ENCODE results near the gene PDE8B. TPM values are rescaled to one million over a fixed set of nuclear protein-coding genes. Genes with fewer than 3 reads are reported as not detected.
"Not testable (repeated sequence)": the region's sequence is repeated elsewhere in the genome, so short reads cannot be mapped to it uniquely, and the experiment has no call there.

Gene PDE8B
- total RNA-seq, 6 donors from 2014 or later: 5.8 to 21.9 (median 9.7) TPM

GRCh38 chr5:77463905-77464304, 253.4 kb downstream of the PDE8B start:
- Histone ChIP-seq H3K27ac (no peak overlapping the region), H3K9me3 (no peaks in the 10 kb centered on the region), H3K4me3 (no peak overlapping the region), H3K4me1 (peaks cover 0 to 5% (median 0%) of the 10 kb centered on the region in 4 donors), H3K36me3 (peaks cover 0 to 4% (median 0%) of the 10 kb centered on the region in 4 donors), H3K27me3 (no peaks in the 10 kb centered on the region)
- DNase-seq (no peak), ATAC-seq (ENCODE audit: low FRiP score in 2 of 2) (no peak)
- 84 to 94% methylated on average over 1 of the region's 1 CpG for WGBS, 2 donors
- no peak for TF ChIP-seq POLR2AphosphoS5 (IDR thresholded peaks at IDR 0.05)
- TF ChIP-seq POLR2A (IDR thresholded peaks at IDR 0.05): no peak
- TF ChIP-seq, protein P1, sequence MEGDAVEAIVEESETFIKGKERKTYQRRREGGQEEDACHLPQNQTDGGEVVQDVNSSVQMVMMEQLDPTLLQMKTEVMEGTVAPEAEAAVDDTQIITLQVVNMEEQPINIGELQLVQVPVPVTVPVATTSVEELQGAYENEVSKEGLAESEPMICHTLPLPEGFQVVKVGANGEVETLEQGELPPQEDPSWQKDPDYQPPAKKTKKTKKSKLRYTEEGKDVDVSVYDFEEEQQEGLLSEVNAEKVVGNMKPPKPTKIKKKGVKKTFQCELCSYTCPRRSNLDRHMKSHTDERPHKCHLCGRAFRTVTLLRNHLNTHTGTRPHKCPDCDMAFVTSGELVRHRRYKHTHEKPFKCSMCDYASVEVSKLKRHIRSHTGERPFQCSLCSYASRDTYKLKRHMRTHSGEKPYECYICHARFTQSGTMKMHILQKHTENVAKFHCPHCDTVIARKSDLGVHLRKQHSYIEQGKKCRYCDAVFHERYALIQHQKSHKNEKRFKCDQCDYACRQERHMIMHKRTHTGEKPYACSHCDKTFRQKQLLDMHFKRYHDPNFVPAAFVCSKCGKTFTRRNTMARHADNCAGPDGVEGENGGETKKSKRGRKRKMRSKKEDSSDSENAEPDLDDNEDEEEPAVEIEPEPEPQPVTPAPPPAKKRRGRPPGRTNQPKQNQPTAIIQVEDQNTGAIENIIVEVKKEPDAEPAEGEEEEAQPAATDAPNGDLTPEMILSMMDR (IDR thresholded peaks at IDR 0.05): no peak
- no peak for TF ChIP-seq EP300 (IDR thresholded peaks at IDR 0.05)

DNA sequence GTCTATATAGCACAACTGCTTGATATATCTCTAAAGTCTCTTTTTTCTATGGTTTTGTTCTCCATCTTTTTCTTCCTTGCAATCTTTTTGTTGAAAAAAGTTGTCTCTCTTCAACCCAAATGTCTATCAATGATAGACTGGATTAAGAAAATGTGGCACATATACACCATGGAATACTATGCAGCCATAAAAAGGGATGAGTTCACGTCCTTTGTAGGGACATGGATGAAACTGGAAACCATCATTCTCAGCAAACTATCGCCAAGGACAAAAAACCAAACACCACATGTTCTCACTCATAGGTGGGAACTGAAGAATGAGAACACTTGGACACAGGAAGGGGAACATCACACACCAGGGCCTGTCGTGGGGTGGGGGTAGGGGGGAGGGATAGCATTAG, 258.4 kb downstream of the PDE8B start:
- WGBS, 2 donors: 93 to 95% methylated on average over 3 of the region's 3 CpGs
- H3K4me3 ChIP-seq; H3K4me1 ChIP-seq; ATAC-seq (ENCODE audit: low FRiP score in 2 of 2); H3K27me3 ChIP-seq; H3K9me3 ChIP-seq; DNase-seq; H3K27ac ChIP-seq; H3K36me3 ChIP-seq: not testable (repeated sequence)

GRCh38 chr5:77475041-77475440, 264.6 kb downstream of the PDE8B start:
- not testable (repeated sequence) for ATAC-seq (ENCODE audit: low FRiP score in 2 of 2); H3K27ac ChIP-seq; H3K36me3 ChIP-seq; H3K9me3 ChIP-seq; H3K4me3 ChIP-seq; H3K27me3 ChIP-seq; H3K4me1 ChIP-seq
- 96 to 100% methylated on average over 11 of the region's 11 CpGs for WGBS, 2 donors
- DNase-seq: peak in 1 of 2 donors; percentile 53

Other genes with a start within 250 kb of the PDE8B start
- gene AGGF1, start 180.3 kb upstream of the PDE8B start, total RNA-seq: 10 to 100 TPM; 20.4 to 51.3 (median 26.3) TPM
- gene ZBED3, start 123.4 kb upstream of the PDE8B start, total RNA-seq: 10 to 100 TPM in 4 of 6 donors, 1 to 10 TPM in 2; 8.1 to 32.1 (median 17.0) TPM